T1000 (cell line): ENCODE measurements around the gene TPGS1.

Experiments
- DNase-seq: peaks from one replicate; lab custom pipeline; 2025; ENCODE audit warnings: mixed read lengths; lab: John Stamatoyannopoulos, UW

The TPGS1 gene

GRCh38 chr19:495402-496111 lies 11.7 kb upstream of the TPGS1 start:
- DNase-seq, result no peak

DNA sequence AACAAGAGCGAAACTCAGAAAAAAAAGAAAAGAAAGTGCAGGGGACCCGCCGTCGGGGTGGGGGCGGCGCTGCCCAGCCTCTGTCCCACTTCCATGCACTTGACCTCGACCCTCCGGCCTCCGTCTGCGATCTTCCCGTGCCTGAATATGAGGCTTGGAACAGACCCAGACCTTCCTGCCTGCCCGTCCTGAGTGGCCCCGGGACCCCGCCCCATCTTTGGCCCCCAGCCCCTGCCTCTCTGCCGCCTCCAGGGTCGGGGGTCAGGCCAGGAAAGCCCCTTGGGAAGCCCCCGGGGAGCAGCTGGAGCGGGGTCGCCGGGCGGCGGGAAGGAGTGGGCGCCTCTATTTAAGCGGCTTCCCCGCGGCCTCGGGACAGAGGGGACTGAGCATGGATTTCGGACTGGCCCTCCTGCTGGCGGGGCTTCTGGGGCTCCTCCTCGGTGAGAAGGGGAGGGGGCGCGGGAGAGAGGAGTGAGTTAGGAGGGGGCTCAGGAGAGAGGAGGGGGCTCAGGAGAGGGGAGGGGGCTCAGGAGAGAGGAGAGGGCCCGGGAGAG lies 11.1 kb upstream of the TPGS1 start, which contains the start of gene MADCAM1:
Gene MADCAM1 (plus strand): TSS at position 375 of the 554 bp plus-strand sequence. CDS start 14 bp downstream, at position 389.
- no peak for DNase-seq

GRCh38 chr19:496986-497385 lies 10.3 kb upstream of the TPGS1 start:
- no peak for DNase-seq

DNA sequence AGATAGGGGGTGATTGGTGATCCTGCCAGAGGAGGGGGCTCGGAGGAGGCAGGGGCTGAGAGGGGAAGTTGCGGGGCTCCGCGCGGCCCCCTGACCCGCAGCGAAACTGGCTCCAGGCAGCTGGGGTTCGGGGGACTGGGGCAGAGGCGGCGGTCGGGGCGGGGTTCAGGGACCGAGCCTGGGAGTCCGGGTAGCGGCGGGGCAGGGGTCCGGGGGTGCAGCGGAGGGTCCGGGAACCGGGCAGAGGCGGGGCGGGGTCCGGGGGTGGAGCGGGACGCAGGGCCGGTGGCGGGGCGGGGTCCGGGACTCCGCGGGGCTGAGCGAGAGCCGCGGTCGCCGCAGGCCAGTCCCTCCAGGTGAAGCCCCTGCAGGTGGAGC lies 9.8 kb upstream of the TPGS1 start:
- no peak for DNase-seq

- no peak for DNase-seq
Measured at GRCh38 chr19:497869-498510, 9.3 kb upstream of the TPGS1 start.

DNA sequence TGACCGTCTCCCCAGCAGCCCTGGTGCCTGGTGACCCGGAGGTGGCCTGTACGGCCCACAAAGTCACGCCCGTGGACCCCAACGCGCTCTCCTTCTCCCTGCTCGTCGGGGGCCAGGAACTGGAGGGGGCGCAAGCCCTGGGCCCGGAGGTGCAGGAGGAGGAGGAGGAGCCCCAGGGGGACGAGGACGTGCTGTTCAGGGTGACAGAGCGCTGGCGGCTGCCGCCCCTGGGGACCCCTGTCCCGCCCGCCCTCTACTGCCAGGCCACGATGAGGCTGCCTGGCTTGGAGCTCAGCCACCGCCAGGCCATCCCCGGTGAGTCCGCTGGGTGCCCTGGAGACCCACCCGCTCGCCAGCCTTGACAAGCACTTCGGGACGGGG lies 8.8 kb upstream of the TPGS1 start:
- no peak for DNase-seq

DNA sequence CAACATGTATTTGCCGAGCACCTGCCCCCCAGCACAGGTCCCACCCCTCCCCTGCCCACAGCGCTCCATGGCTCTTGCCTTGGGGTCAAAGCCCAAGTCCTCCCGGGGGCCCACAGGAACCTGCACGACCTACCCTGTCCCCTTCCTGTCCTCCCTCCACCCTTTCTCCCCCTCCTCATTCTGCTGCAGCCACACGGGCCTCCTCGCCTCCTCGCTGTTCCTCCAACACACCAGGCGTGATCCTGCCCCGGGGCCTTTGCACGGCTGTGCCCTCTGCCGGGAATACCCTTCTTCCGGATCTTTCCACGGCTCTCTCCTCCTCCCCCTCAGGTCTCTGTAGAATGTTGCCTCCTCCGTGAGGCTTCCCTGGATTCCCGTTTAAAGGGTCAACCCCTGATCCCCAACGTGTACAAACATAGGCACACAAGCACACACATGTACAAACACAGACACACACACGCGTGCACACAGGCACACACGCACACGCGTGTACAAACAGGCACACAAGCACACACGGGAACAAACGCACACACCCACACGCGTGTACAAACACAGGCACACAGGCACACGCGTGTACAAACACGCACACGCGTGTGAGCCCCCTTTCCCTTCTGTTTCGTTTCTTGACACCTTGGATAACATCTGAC lies 8.2 kb upstream of the TPGS1 start:
- DNase-seq, result no peak

DNA sequence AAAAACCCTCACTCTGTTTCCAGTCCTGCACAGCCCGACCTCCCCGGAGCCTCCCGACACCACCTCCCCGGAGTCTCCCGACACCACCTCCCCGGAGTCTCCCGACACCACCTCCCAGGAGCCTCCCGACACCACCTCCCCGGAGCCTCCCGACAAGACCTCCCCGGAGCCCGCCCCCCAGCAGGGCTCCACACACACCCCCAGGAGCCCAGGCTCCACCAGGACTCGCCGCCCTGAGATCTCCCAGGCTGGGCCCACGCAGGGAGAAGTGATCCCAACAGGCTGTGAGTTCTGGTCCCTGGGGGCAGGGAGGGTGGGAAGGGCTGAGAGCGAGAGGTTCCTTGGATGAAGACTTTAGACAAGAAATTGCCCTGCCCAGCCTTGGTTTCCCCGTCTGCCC lies 5.7 kb upstream of the TPGS1 start:
- no peak for DNase-seq

GRCh38 chr19:504616-505015 lies 2.7 kb upstream of the TPGS1 start:
- no peak for DNase-seq

DNA sequence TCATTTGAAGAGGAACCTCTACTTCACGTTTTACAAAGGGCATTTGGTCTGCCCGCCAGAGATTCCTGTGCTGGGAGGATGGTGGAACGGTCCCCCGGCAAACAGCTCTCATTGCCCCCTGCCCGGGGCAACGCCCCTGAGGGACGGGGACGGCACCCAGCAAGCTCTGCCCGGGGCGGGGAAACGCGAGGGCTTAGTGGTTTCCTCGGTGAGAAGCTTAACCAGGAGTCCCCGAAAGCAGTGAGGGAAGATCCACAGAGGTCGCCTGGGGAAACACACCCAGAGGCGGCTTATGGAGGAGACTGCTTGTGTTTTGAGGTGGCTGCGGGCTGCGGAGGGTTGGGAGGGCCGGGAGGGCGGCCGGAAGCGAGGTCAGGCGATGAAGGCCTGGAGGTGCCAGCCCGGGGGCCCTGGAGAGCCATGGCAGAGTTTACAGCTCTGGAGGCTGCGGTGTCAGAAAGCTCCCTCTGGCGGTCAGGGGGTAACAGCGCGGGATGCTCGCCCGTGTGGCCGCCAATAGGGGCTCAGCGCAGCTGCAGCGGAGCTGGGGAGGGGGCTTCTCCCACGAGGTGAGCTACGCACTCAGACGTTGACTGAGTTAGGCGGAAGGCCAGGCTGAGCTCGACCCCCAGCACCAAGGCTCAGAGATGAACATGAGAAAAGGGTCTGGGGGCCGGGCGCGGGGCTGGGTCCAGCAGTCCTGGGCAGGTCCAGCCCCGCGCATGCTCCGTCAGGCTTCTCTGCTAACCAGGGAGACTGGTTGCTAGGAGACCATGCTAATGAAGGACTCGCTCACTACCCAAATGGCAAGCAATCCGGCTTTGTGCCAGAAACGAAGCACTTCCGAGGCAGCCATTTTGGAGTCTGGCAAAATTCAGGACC lies 652 bp upstream of the TPGS1 start:
- DNase-seq, result peak; percentile 99

DNA sequence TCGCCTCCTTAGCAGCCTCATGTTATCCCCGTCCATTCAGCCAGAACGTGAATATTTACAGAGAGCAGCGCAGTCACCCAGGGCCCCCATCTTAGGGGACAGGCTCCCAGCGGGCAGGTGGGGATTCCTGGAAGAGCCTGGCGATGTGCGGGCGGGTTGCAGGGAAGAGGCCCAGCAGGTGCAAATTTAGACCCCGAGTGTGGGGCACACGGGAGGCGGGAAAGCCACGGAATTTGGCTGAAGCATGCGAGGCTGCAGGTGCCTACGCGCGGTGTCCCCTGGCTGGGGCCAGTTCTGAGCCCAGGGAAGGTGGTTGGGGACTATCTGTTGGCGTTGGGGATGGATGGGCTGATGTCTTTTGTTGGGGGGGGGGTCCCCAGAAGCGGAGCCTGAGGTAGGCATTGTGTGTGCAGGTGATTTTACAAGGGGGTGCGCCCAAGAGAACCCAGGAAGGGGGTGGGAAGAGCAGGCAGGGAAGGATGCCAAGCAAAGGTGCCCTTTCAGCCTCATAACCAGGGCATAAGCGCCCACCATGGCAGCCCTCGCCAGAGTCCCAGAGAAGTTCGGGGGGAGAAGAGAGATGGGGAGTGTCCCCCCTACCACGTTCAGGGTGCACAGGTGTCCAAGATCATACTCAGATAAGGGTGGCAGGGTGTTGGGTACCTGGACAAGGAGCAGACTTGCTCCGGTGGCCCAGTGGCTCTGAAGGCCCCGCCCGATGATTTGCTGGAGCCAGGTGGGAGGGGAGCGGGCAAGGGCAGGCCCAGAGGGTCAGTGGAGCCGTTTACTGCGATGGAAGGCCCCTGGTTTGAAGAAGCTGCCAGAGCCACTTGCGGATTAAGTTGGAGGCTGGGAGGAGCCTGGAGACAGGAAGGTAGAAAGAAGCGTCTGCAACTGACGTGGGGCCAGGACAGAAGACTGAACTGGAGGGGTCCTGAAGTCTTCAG lies 1.2 kb downstream of the TPGS1 start:
- DNase-seq, result no peak

- DNase-seq, result peak; percentile 54
Measured at GRCh38 chr19:510606-511100, 3.4 kb downstream of the TPGS1 start.

GRCh38 chr19:511101-511851 lies 4.0 kb downstream of the TPGS1 start:
- no peak for DNase-seq

GRCh38 chr19:512547-513365 lies 5.5 kb downstream of the TPGS1 start:
- DNase-seq, result no peak

GRCh38 chr19:513368-514165 lies 6.3 kb downstream of the TPGS1 start:
- no peak for DNase-seq

GRCh38 chr19:514166-514663 lies 6.9 kb downstream of the TPGS1 start:
- no peak for DNase-seq

GRCh38 chr19:517721-518597 lies 10.7 kb downstream of the TPGS1 start:
- no peak for DNase-seq
